Loucy (cell line): ENCODE results near the gene GREB1.

Experiments used
- H2AFZ ChIP-seq: fragments of 200-600 bp; sonication (generic); 2 replicates; pipeline ENCODE4 v1.6.0; 2016; ENCODE audit warnings: antibody characterized with exemption, mild to moderate bottlenecking, low read length, moderate library complexity
- H3F3A ChIP-seq: fragments of 200-600 bp; 2 replicates; pipeline ENCODE4 v1.6.0; 2016; ENCODE audit warnings: antibody characterized with exemption, low read depth, mild to moderate bottlenecking
- H3K27me3 ChIP-seq: fragments of 200-600 bp; sonication (generic); 2 replicates; pipeline ENCODE4 v1.6.1; 2014; ENCODE audit warnings: low read length, mild to moderate bottlenecking; ENCODE audit not compliant: insufficient read depth, poor library complexity, severe bottlenecking
- H3K36me3 ChIP-seq: fragments of 200-600 bp; sonication (generic); 2 replicates; pipeline ENCODE4 v1.6.1; 2016; ENCODE audit warnings: low read length; ENCODE audit not compliant: insufficient read depth
- H3K4me1 ChIP-seq: fragments of 200-600 bp; sonication (generic); 2 replicates; pipeline ENCODE4 v1.5.1; 2014; ENCODE audit warnings: low read length, mild to moderate bottlenecking; ENCODE audit not compliant: insufficient read depth, poor library complexity, severe bottlenecking
- H3K4me2 ChIP-seq: fragments of 200-600 bp; sonication (generic); 2 replicates; pipeline ENCODE4 v1.6.0; 2014; ENCODE audit warnings: antibody characterized with exemption, low read length, low read depth, mild to moderate bottlenecking; ENCODE audit not compliant: poor library complexity, severe bottlenecking
- H3K4me3 ChIP-seq: fragments of 200-600 bp; sonication (generic); 2 replicates; pipeline ENCODE4 v1.5.1; 2014; ENCODE audit warnings: low read length, mild to moderate bottlenecking, mixed read lengths; ENCODE audit not compliant: poor library complexity, severe bottlenecking
- H3K79me2 ChIP-seq: fragments of 200-600 bp; sonication (generic); 2 replicates; pipeline ENCODE4 v1.6.1; 2014; ENCODE audit warnings: low read length; ENCODE audit not compliant: insufficient read depth
- H3K9ac ChIP-seq: fragments of 200-600 bp; sonication (generic); 2 replicates; pipeline ENCODE4 v1.6.0; 2014; ENCODE audit warnings: mild to moderate bottlenecking, low read depth, low read length, moderate library complexity; ENCODE audit not compliant: poor library complexity, severe bottlenecking
- H3K9me2 ChIP-seq: fragments of 200-600 bp; sonication (generic); replicated peaks from 2 replicates; pipeline ENCODE4 v1.6.1; 2016; ENCODE audit warnings: low read depth, low read length, mixed read lengths
- H3K9me3 ChIP-seq: fragments of 200-600 bp; sonication (generic); 2 replicates; pipeline ENCODE4 v1.6.1; 2014; ENCODE audit warnings: mild to moderate bottlenecking, antibody characterized with exemption, low read length, low read depth; ENCODE audit not compliant: insufficient read depth
- H4K20me1 ChIP-seq: fragments of 200-600 bp; sonication (generic); 2 replicates; pipeline ENCODE4 v1.6.0; 2014; ENCODE audit warnings: antibody characterized with exemption, low read length, mild to moderate bottlenecking; ENCODE audit not compliant: insufficient read depth, poor library complexity, severe bottlenecking
- CTCF ChIP-seq: fragments of 200-600 bp; sonication (generic); conservative IDR thresholded peaks from 2 replicates; pipeline ENCODE4 v1.5.1; 2014; ENCODE audit warnings: mild to moderate bottlenecking, antibody characterized with exemption, low read length
- EZH2phosphoT487 ChIP-seq: fragments of 200-600 bp; IDR thresholded peaks from 2 replicates; pipeline ENCODE4 v1.6.1; 2018; ENCODE audit warnings: antibody characterized with exemption, mild to moderate bottlenecking, moderate library complexity, borderline replicate concordance

Gene GREB1

GRCh38 chr2:11537951-11538350, 4.1 kb downstream of the GREB1 start:
- Histone ChIP-seq H3K9me3 (no peaks in the 10 kb centered on the region), H2AFZ (no peak overlapping the region), H3F3A (no peaks in the 10 kb centered on the region), H3K27me3 (no peaks in the 10 kb centered on the region), H3K4me2 (no peak overlapping the region), H3K9me2 (no peaks in the 10 kb centered on the region), H3K4me1 (peaks cover 21% of the 10 kb centered on the region), H3K4me3 (no peak overlapping the region), H3K9ac (no peak overlapping the region), H3K79me2 (no peaks in the 10 kb centered on the region), H3K36me3 (no peaks in the 10 kb centered on the region), H4K20me1 (no peaks in the 10 kb centered on the region)
- no peak for TF ChIP-seq CTCF
- no peak for TF ChIP-seq EZH2phosphoT487

- no peak overlapping the region for H3K9ac ChIP-seq
- H3K9me2 ChIP-seq: no peaks in the 10 kb centered on the region
- TF ChIP-seq EZH2phosphoT487: no peak
- no peak for TF ChIP-seq CTCF
- H3K79me2 ChIP-seq: no peaks in the 10 kb centered on the region
- no peaks in the 10 kb centered on the region for H3F3A ChIP-seq
- H3K27me3 ChIP-seq: no peaks in the 10 kb centered on the region
- H4K20me1 ChIP-seq: no peaks in the 10 kb centered on the region
- no peak overlapping the region for H3K4me3 ChIP-seq
- H2AFZ ChIP-seq: no peak overlapping the region
- H3K4me2 ChIP-seq: no peak overlapping the region
- no peaks in the 10 kb centered on the region for H3K36me3 ChIP-seq
- peaks cover 21% of the 10 kb centered on the region for H3K4me1 ChIP-seq
- no peaks in the 10 kb centered on the region for H3K9me3 ChIP-seq
Measured at GRCh38 chr2:11539317-11540147, 5.7 kb downstream of the GREB1 start.

GRCh38 chr2:11540148-11540995, 6.5 kb downstream of the GREB1 start:
- Histone ChIP-seq H3K9ac (no peak overlapping the region), H3F3A (no peaks in the 10 kb centered on the region), H3K4me1 (peaks cover 21% of the 10 kb centered on the region), H4K20me1 (no peaks in the 10 kb centered on the region), H3K4me2 (no peak overlapping the region), H3K36me3 (no peaks in the 10 kb centered on the region), H3K9me3 (no peaks in the 10 kb centered on the region), H3K79me2 (no peaks in the 10 kb centered on the region), H3K9me2 (no peaks in the 10 kb centered on the region), H3K27me3 (no peaks in the 10 kb centered on the region), H2AFZ (no peak overlapping the region), H3K4me3 (no peak overlapping the region)
- TF ChIP-seq EZH2phosphoT487: no peak
- TF ChIP-seq CTCF: no peak
